ENCODE measurements around the gene CDNF.
A peak's percentile ranks its signal among the peaks of the same experiment; 100 is the strongest.

CDNF gene

GRCh38 chr10:14787938-14788337 is 49.9 kb downstream of the CDNF start:
- DNase-seq (ENCODE audit: low read depth) = no peak

GRCh38 chr10:14784459-14785055 is 53.3 kb downstream of the CDNF start:
- DNase-seq (ENCODE audit: low read depth) = no peak

GRCh38 chr10:14782691-14783363 is 55.0 kb downstream of the CDNF start:
- DNase-seq (ENCODE audit: low read depth) = no peak

- DNase-seq (ENCODE audit: low read depth) = no peak
Measured at GRCh38 chr10:14781763-14782162, 56.1 kb downstream of the CDNF start.

- peak; percentile 9 for DNase-seq (ENCODE audit: low read depth)
Measured at GRCh38 chr10:14779001-14779651, 58.7 kb downstream of the CDNF start.

GRCh38 chr10:14776546-14776945 is 61.3 kb downstream of the CDNF start:
- no peak for DNase-seq (ENCODE audit: low read depth)

GRCh38 chr10:14775656-14776055 is 62.2 kb downstream of the CDNF start:
- DNase-seq (ENCODE audit: low read depth) = no peak

GRCh38 chr10:14774797-14775196 is 63.0 kb downstream of the CDNF start, which contains the start of gene FAM107B:
Gene FAM107B, minus strand, starts transcription at chr10:14774897. Its CDS starts 234 bp downstream, at chr10:14774663.
- DNase-seq (ENCODE audit: low read depth) = no peak

- no peak for DNase-seq (ENCODE audit: low read depth)
Measured at GRCh38 chr10:14774214-14774580, 63.6 kb downstream of the CDNF start.

GRCh38 chr10:14773551-14774213 is 64.2 kb downstream of the CDNF start:
- no peak for DNase-seq (ENCODE audit: low read depth)

GRCh38 chr10:14772399-14772798 is 65.4 kb downstream of the CDNF start:
- DNase-seq (ENCODE audit: low read depth) = no peak

- no peak for DNase-seq (ENCODE audit: low read depth)
Measured at GRCh38 chr10:14770927-14771326, 66.9 kb downstream of the CDNF start.

Measured in GM04504 (cell line).